Endothelial cell (in vitro differentiated cells): ENCODE results near the gene NELL1. TPM values are rescaled to one million over a fixed set of nuclear protein-coding genes. Genes with fewer than 3 reads are reported as not detected.

Source experiments
- DNase-seq: peaks from one replicate; pipeline ENCODE4 v3.0.0; 2021; ENCODE audit warnings: low spot score
- H3K27ac Mint-ChIP-seq: one replicate; pipeline ENCODE4 v1.8.0; 2021; ENCODE audit warnings: mixed read lengths, inconsistent platforms; ENCODE audit not compliant: unreplicated experiment
- H3K27me3 Mint-ChIP-seq: one replicate; pipeline ENCODE4 v1.8.0; 2021; ENCODE audit warnings: mild to moderate bottlenecking, moderate library complexity, mixed read lengths, inconsistent platforms; ENCODE audit not compliant: unreplicated experiment
- H3K36me3 Mint-ChIP-seq: one replicate; pipeline ENCODE4 v1.8.0; 2021; ENCODE audit warnings: mild to moderate bottlenecking, low read depth, mixed read lengths, inconsistent platforms; ENCODE audit not compliant: unreplicated experiment
- H3K4me1 Mint-ChIP-seq: one replicate; pipeline ENCODE4 v1.8.0; 2021; ENCODE audit warnings: mild to moderate bottlenecking, mixed read lengths, inconsistent platforms; ENCODE audit not compliant: unreplicated experiment
- H3K4me3 Mint-ChIP-seq: one replicate; pipeline ENCODE4 v1.8.0; 2021; ENCODE audit warnings: mild to moderate bottlenecking, mixed read lengths, inconsistent platforms; ENCODE audit not compliant: unreplicated experiment
- H3K9me3 Mint-ChIP-seq: one replicate; pipeline ENCODE4 v1.8.0; 2021; ENCODE audit warnings: mixed read lengths, inconsistent platforms; ENCODE audit not compliant: unreplicated experiment
- CTCF ChIP-seq: fragments of 200-600 bp; sonication (generic); IDR thresholded peaks from one replicate; pipeline ENCODE4 v1.5.0; 2021; ENCODE audit warnings: antibody characterized with exemption; ENCODE audit not compliant: unreplicated experiment
- total RNA-seq: library from RNA; stranded (reverse); fragmentation: NEBNext Ultra II Directional; extraction: Animal tissue kit (Norgen Biotek cat#: 25700); gene quantifications from one replicate; pipeline ENCODE4 v1.2.1, GENCODE V29; 2021; ENCODE audit not compliant: unreplicated experiment

NELL1 gene
- total RNA-seq, 1 donor from 2014 or later, result 0.26 TPM

GRCh38 chr11:21185959-21186358, 516.6 kb downstream of the NELL1 start:
- Mint-ChIP-seq H3K4me3 (no peak overlapping the region), H3K27me3 (no peaks in the 10 kb centered on the region), H3K27ac (no peak overlapping the region), H3K36me3 (no peaks in the 10 kb centered on the region), H3K9me3 (no peaks in the 10 kb centered on the region), H3K4me1 (no peaks in the 10 kb centered on the region)
- DNase-seq, result no peak
- no peak for TF ChIP-seq CTCF

- H3K27me3 Mint-ChIP-seq, result no peaks in the 10 kb centered on the region
- H3K4me3 Mint-ChIP-seq, result no peak overlapping the region
These were observed 520.8 kb downstream of the NELL1 start for GRCh38 chr11:21190181-21190580.

GRCh38 chr11:21195995-21196394, 526.6 kb downstream of the NELL1 start:
- Mint-ChIP-seq H3K27ac (no peak overlapping the region), H3K9me3 (no peaks in the 10 kb centered on the region), H3K4me3 (no peak overlapping the region), H3K36me3 (no peaks in the 10 kb centered on the region), H3K4me1 (no peaks in the 10 kb centered on the region), H3K27me3 (no peaks in the 10 kb centered on the region)
- TF ChIP-seq CTCF, result no peak
- DNase-seq, result no peak

More at GRCh38 chr11:21190181-21190580, 520.8 kb downstream of the NELL1 start:
- Mint-ChIP-seq H3K36me3 (no peaks in the 10 kb centered on the region), H3K27ac (no peak overlapping the region), H3K4me1 (no peaks in the 10 kb centered on the region), H3K9me3 (no peaks in the 10 kb centered on the region)
- TF ChIP-seq CTCF, result no peak
- no peak for DNase-seq

- H3K4me1 Mint-ChIP-seq, result no peaks in the 10 kb centered on the region
- no peaks in the 10 kb centered on the region for H3K36me3 Mint-ChIP-seq
- no peaks in the 10 kb centered on the region for H3K9me3 Mint-ChIP-seq
- H3K27me3 Mint-ChIP-seq, result no peaks in the 10 kb centered on the region
- no peak overlapping the region for H3K27ac Mint-ChIP-seq
- H3K4me3 Mint-ChIP-seq, result no peak overlapping the region
- no peak for DNase-seq
- TF ChIP-seq CTCF, result no peak
These were observed 529.1 kb downstream of the NELL1 start for GRCh38 chr11:21198498-21198897.

GRCh38 chr11:21205205-21205604, 535.8 kb downstream of the NELL1 start:
- no peaks in the 10 kb centered on the region for H3K4me1 Mint-ChIP-seq
- H3K4me3 Mint-ChIP-seq, result no peak overlapping the region
- no peak for TF ChIP-seq CTCF
- no peak overlapping the region for H3K27ac Mint-ChIP-seq
- H3K27me3 Mint-ChIP-seq, result no peaks in the 10 kb centered on the region
- DNase-seq, result no peak
- H3K36me3 Mint-ChIP-seq, result no peaks in the 10 kb centered on the region
- H3K9me3 Mint-ChIP-seq, result no peaks in the 10 kb centered on the region
